GM18870 (cell line): ENCODE measurements around the gene MAPRE3.
A peak's percentile ranks its signal among the peaks of the same experiment; 100 is the strongest.

Source experiments
- ATAC-seq: cut with Tn5 transposase; IDR thresholded peaks from one replicate; pipeline ENCODE4 v1.9.1; 2021; ENCODE audit warnings: moderate library complexity; ENCODE audit not compliant: unreplicated experiment

Gene MAPRE3

GRCh38 chr2:27038631-27039339 is 68.3 kb downstream of the MAPRE3 start:
- no peak for ATAC-seq

DNA sequence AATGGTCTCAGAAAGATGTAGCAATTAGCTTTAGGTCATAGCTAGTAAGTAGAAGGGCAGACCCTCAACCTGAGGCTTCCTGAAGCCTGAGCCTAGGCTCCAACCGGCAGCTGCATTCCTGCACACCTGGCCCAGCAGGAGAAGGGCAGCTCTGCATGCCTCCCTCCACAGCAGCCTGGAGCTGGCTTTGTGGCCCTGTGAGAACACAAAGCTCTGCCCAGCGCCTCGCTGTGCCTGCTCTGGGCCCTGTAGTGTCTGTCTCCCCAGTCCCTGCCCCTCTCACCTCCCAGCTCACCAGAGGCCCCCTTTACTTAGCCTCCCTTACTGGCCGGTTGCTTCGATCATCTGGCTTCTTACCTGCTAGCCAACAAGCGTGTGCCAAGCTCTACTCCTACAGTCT is 69.0 kb downstream of the MAPRE3 start:
- no peak for ATAC-seq

DNA sequence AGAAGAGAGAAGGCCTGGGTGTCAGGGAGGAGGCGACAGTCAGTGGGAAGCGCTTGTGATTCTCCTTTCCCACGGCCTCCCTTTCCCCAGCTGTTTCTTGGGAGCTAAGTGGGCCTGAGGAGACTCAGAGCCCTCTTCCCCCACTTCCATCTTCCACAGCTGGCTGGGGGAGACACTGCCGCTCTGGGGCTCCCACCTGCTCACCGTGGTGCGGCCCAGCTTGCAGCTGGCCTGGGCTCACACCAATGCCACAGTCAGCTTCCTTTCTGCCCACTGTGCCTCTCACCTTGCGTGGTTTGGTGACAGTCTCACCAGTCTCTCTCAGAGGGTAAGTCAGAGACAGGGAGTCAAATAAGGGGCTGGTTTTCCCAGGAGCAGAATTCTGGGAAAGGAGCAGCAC is 69.4 kb downstream of the MAPRE3 start:
- ATAC-seq: no peak

DNA sequence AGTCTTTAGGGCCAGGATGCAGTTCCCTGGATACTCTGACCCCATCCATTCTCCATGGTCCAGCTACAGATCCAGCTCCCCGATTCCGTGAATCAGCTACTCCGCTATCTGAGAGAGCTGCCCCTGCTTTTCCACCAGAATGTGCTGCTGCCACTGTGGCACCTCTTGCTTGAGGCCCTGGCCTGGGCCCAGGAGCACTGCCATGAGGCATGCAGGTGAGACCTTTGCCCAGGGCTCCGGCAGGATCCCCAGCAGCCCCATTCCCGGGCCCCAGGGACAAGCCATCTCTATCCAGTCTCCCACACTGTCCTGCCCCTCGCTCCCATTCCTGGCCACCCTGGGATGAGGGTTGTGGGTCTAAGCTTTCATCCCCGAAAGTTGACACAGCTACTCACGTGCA is 69.8 kb downstream of the MAPRE3 start:
- no peak for ATAC-seq

- no peak for ATAC-seq
Observed at GRCh38 chr2:27041752-27042151, 71.3 kb downstream of the MAPRE3 start.

DNA sequence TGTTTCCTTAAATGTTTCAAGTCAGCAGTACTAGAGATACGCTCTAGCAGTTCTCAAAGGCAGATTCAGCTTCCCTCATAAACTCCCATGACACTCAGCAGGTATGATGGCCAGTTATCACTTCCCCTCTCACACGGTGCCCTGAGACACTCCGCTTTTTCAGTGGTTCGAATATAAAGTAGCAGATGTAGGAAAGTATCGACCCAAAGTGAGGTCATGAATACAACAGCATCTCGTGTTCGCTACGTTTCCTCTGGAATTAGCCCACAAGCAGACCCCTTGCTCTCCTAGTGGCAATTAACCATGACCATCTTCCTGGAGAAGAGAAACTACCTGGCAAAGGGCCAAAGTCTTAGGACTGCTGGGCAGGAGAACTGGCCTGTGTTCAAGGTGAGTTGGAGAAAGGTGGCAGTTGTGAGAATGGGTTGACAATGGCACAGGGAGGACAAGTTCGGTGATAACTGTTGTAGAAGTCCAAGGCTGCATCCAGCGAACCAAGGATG is 71.8 kb downstream of the MAPRE3 start:
- ATAC-seq: no peak

- ATAC-seq: no peak
Observed at GRCh38 chr2:27042985-27043634, 72.7 kb downstream of the MAPRE3 start.

GRCh38 chr2:27049422-27050280 is 79.2 kb downstream of the MAPRE3 start:
- no peak for ATAC-seq

- ATAC-seq: peak; percentile 55
Observed at GRCh38 chr2:27050281-27050995, 80.0 kb downstream of the MAPRE3 start.

DNA sequence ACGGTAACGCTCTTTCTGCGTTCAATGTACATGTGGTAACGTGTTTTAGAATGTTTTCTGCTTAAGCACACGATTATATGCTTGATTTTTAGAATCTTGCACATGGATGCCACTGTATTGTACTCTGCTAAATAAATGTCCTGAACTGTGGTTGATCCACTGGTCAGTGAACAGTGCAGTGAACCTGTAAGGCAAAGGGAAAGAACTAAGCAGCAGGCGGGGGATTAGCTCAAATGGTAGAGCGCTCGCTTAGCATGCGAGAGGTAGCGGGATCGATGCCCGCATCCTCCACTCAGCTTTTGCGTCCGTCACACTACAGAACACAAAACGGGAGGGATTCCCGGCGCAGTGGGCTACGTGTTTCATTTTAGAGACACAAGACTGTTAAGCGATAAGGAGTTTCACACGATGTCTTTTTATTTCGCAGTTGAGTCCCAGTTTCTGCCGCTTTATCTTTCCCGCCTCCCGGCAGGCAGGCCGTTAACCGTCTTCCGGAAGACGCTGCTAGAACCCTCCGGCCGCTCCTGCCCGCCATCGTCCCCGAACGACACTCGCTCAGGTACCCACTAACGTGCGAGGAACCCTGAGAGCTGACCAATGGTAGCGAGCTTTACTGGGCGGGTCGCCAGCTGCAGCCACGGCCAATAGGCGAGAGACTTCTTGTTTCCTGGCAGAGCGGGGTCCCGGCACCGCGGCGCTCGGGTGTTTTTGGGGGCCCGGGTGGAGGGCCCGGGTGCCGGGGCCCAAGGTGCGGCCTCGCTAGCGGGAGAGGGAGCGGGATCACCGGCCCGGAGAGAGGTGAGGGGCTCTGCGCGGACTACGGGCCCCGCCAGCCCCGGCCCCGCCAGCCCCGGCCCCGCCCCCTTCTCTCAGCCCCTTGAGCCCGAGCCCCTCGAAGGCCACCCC is 80.8 kb downstream of the MAPRE3 start, which contains the start of gene AGBL5:
TSS of gene AGBL5 (plus strand) at position 673 of the 906 bp plus-strand sequence. CDS start 1,291 bp downstream, outside the sequence.
- peak; percentile 60 for ATAC-seq

DNA sequence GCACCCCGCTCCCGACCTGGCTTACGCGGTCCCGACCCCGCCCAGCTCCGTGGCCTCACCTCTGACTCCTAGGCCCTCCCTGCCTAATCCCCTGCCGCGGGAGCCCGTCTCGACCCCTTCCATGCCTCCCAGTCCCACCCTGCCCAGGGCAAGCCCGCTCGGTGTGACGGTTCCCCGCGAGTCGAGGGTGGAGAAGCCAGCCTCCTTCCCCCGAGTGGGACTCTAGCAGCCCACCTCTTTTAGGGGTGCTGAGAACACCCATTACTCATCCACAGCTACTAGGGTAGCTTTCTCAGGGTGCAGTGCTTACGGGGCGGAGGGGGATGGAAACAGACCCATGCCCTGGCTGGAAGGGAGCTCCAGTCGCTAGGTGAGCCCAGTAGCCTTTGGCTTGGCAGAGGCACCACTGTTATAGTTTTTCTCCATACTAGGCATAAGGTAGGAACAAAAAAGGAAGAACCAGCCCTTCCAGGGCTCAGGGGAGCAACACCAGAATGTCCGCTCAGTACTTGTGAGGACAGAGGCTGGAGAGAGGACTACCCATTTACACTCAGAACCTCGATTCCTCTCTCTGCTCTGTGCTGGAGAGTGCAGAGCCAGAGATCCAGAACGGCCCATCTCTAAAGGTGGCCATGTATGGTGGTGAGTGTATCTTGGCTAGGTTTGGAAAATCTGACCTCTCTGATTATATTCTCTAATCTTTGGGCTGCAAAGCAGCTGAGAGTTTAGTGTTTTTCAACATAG is 81.6 kb downstream of the MAPRE3 start:
- no peak for ATAC-seq

- no peak for ATAC-seq
Observed at GRCh38 chr2:27053321-27053720, 82.9 kb downstream of the MAPRE3 start.

DNA sequence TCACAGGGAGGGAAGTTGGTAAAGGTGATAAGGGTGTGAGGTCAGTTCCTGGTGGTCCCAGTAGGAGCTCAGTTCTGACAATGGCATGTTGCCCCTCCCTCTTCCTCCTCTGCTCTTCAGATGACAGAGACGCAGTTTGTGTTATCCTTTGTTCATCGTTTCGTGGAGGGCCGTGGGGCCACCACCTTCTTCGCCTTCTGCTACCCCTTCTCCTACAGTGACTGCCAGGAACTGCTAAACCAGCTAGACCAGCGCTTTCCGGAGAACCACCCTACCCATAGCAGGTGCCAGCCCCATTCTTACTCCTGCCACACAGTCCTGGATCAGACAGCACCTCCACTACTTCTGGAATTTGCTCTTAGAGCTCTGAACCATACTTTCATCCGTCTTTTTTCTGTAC is 83.3 kb downstream of the MAPRE3 start:
- ATAC-seq: no peak

DNA sequence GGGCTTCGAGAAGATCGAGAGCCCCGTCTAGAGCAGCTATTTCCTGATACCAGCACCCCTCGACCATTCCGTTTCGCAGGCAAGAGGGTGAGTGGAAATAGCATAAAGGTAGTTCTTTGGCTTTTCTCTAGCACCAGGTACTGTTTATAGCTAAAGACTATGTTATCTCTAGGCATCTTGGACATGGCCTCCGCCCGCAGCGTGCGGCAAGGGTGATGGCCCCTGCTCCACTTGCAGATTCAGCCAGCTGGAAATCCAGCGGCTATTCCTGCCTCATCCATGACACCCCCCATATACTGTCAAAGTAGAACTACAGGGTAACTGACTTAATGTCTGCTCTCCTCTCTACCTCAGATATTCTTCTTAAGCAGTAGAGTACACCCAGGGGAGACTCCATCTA is 84.3 kb downstream of the MAPRE3 start:
- no peak for ATAC-seq

DNA sequence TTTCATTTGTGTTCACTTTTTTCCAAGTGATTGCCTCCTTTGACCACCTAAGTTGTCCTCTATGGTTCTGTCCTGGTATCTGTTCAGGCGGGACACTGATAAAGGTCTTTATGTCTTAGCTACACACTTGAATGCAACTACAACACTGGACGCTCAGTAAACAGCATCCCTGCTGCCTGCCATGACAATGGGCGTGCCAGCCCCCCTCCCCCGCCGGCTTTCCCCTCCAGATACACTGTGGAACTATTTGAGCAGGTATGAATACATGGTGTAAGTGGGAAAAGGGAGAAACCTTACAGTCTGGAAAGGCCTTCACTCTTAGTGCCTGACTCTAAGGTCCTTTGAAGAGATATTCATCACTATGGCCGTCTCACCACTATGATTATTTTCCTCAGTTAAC is 86.7 kb downstream of the MAPRE3 start:
- ATAC-seq: no peak

GRCh38 chr2:27058210-27058609 is 87.8 kb downstream of the MAPRE3 start:
- no peak for ATAC-seq

GRCh38 chr2:27059141-27059820 is 88.8 kb downstream of the MAPRE3 start:
- no peak for ATAC-seq

GRCh38 chr2:27060323-27060722 is 89.9 kb downstream of the MAPRE3 start:
- no peak for ATAC-seq

- no peak for ATAC-seq
Observed at GRCh38 chr2:27065128-27065527, 94.7 kb downstream of the MAPRE3 start.
